ENCODE results near the gene GALNT17. TPM values are rescaled to one million over a fixed set of nuclear protein-coding genes. Genes with fewer than 3 reads are reported as not detected.
"Not testable (repeated sequence)": the region's sequence is repeated elsewhere in the genome, so short reads cannot be mapped to it uniquely, and the experiment has no call there.

GALNT17 gene
- total RNA-seq, 1 donor: not detected

DNA sequence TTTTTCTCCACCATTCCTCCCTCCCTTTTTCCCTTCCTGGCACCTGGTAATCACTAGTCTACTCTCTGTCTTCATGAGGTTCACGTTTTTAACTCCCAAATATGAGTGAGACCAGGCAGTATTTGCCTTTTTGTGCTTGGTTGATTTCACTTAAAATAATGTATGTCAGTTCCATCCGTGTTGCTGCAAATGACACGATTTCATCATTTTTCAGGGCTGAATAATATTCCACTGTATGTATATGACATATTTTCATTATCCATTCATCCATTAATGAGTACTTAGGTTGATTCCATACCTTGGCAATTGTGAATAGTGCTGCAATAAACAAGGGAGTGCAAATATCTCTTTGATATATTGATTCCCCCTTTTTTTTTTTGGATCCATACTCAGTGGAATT, 25.8 kb downstream of the GALNT17 start:
- DNase-seq (ENCODE audit: low read depth in 2 of 3, low spot score in 2 of 3): no peak

DNA sequence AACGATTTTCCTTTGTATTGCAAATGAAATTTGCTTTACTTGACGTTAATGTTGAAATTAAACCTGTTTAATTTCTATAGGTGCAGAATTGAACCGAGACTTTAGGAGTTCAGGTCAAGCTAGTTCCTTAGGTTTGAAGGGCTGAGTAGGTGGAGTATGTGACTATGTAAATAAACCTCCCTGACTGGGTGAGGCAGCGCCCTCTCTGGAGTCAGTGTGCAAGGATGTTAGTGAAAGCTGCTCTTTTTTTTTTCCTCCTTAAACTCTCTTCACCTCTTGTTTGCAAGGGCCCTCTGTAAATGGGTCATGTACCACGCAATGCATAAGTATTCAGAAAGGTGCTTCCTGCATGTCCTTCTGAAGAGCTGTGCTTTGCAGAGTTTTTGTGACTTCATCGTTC, 33.8 kb downstream of the GALNT17 start:
- DNase-seq (ENCODE audit: low read depth in 2 of 3, low spot score in 2 of 3): no peak

DNA sequence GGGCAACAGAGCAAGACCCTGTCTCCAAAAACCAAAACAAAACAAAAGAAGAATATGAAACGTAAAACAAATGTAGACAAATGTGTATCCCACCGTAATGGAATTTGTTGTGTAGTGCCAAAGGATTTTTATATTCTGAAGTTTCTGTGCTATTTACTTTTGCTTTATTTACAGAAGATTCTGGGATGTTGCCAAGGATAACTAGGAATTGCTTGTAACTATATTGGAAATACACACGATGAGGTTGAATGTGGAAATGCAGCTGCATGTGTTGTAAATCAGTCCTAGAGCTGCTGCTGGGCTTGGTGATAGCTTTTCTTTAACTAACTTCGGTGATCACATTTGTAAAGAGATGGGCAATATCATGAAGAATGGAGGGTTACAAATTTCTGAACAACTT, 39.5 kb downstream of the GALNT17 start:
- no peak for DNase-seq (ENCODE audit: low read depth in 2 of 3, low spot score in 2 of 3)

DNA sequence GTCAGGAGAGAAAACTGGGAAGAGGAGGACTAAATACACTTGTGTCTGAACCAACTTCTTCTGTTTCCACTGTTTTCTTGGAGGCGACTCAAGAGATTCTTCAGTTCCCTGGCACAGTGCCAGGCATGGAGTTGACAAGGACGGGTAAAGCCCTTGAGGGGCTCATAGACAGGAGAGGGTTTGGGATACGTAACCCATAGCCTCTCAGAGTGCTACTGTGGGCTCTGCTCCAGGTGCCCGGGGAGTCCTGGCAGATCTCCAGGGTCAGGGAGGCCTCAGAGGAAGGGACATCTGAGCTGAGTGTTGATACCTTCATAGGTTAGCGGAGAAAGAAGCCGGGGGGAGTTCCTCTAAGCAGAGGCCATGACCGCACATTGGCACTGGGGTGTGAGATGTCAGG, 42.0 kb downstream of the GALNT17 start:
- DNase-seq (ENCODE audit: low read depth in 2 of 3, low spot score in 2 of 3): no peak

DNA sequence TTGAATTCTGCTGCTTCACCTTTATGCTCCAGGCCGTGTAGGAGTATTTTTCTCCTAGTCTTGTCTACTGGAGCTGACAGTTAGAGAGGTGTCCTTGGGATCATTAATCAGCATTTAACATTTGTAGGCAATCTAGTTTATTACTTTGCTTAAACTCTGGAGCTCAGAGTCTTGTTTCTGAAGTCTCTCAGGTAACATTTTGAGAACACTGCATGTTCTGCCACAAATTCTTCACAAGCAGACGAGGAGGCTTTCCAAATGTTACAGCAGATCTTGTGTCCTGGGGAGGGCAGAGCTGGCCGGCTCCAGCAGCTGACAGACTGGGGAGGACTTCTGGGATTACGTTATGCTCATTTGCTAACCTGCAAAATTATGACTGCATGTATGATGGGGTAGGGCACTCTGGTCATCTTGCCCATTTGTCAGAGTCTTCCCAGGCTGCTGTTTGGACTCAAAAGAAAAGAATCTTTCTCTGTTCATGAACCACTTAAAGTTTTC, 50.5 kb downstream of the GALNT17 start:
- no peak for DNase-seq (ENCODE audit: low read depth in 2 of 3, low spot score in 2 of 3)

DNA sequence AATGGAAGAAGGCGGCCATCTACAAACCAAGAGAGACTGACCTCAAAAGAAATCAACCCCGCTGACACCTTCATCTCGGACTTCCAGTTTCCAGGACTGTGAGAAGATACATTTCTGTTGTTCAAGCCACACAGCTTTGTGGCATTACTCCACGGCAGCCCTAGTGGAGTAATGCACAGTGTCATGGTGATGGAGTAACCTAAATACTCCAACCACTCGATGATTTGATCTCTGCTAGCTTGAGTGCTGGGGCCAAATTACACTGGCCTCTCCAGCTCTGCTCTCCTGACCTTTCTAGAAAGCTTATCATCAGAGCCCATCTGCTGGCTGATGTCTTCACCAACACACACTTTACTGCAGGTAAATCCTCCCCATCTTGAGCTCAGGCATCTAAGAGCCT, 52.2 kb downstream of the GALNT17 start:
- no peak for DNase-seq (ENCODE audit: low read depth in 2 of 3, low spot score in 2 of 3)

DNA sequence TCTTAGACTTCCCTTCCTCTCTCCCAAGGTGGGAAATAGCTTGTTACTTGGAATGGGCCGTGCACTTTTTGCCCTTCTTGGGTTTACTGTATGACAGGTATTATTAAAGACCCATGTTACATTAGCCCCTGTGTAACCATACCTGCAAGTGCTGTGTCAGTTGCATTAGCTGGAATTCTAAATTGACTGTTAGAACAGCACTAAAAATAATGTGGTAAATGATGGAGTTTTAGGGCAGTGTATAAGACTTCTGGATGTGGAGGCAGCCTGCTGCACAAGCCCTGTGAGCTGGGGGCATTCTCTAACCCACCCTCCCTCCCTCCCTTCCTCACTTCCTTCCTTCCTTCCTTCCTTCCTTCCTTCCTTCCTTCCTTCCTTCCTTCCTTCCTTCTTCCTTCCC, 52.7 kb downstream of the GALNT17 start:
- DNase-seq (ENCODE audit: low read depth in 2 of 3, low spot score in 2 of 3): no peak

DNA sequence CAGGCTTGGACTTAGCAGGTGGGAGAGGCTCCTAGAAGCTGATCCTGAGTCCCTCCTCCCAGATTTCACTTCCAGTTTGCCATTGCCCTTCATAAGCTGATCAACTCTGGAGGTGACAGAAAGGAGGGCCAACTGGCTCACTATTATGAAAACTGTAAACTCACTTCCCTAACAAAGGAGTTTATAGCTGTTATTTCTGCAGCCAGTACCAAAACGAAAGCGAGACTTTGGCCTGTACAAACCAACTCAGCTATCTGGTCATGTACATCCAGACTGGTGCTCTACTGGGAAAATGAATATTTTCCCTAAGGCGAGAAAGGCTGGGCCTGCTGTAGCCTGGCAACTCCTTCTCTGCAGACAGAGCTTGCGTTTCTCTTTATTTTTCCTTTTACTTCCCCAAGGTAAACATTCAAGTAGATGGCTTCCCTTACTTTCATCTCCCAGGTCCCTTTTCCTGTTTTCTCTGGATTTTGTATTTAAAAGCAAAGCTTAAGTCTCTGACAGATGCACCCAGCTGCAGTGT, 54.7 kb downstream of the GALNT17 start:
- no peak for DNase-seq (ENCODE audit: low read depth in 2 of 3, low spot score in 2 of 3)

DNA sequence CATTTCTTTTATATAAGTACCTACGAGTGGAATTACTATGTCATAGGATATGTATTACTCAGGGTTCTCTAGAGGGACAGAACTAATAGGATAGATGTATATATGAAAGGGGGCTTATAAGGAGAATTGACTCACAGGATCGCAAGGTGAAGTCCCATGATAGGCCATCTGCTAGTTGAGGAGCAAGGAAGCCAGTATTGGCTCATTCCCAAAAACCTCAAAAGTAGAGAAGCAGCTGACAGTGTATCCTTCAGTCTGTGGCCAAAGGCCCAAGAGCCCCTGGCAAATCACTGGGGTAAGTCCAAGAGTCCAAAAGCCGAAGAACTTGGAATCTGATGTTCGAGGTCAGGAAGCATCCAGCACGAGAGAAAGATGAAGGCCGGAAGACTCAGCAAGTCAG, 59.8 kb downstream of the GALNT17 start:
- DNase-seq (ENCODE audit: low read depth in 2 of 3, low spot score in 2 of 3): no peak

DNA sequence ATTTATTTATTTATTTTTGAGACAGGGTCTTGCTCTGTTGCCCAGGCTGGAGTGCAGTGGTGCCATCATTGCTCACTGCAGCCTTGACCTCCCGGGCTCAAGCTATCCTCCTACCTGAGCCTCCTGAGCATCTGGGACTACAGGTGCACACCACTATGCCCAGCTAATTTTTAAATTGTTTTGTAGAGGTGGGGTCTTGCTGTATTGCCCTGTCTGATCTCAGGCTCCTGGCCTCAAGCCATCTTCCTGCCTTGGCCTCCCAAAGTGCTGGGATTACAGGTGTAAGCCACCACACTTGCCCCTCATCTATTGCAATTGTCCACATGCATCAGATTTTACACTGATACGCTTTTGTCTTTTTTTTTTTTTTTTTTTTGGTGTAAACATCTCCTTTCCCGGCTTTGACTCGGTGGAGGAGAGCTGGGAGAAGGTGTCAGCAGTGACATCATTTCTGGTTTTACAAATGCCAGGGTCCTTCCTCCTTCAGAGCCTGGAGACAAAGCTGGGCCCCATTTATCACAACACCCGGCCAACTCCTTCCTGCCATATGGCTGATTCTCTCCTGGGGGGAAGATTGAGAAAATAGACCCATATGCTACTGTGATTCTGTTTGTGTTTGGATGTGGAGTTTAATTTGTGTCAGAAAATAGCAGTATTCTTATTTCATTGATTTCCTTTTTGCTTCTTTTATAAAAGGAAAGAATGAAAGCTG, 61.3 kb downstream of the GALNT17 start:
- DNase-seq (ENCODE audit: low read depth in 2 of 3, low spot score in 2 of 3): no peak

DNA sequence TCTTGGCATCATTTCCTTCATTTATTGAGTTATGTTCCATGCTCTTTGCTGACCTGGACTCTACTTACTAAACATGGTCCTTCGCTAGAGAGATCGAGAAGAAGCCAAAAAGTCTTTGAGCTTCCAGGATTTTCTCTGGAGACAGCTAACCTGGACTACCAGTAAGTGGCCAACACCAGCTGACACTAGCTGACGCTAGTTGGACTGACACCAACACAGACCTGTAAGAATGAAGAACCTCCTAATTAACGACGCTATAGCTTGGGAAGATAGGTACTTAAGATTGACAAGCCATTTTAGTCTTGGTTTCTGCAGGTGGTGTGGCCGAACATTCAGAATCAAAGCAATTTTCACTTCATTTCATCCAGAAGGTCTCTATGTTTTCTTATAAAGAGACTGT, 66.4 kb downstream of the GALNT17 start:
- DNase-seq (ENCODE audit: low read depth in 2 of 3, low spot score in 2 of 3): no peak

DNA sequence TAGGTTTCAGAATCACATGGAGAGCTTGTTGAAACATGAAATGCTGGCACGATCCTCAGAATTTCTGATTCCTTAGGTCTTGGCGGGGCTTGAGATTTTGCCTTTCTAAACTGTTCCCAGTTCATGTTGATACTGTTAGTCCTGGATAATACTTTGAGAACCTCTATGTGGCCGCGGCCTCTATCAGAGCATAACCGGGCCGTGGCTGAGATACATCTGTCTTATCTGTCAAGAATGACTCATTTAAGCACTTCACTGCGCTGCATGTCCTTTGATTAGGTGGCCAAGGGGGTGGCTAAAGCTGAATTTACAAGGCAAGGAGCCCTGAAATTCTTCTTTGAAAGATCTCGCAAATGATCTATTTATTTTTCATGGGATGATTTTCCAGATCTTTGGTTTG, 66.9 kb downstream of the GALNT17 start:
- no peak for DNase-seq (ENCODE audit: low read depth in 2 of 3, low spot score in 2 of 3)

DNA sequence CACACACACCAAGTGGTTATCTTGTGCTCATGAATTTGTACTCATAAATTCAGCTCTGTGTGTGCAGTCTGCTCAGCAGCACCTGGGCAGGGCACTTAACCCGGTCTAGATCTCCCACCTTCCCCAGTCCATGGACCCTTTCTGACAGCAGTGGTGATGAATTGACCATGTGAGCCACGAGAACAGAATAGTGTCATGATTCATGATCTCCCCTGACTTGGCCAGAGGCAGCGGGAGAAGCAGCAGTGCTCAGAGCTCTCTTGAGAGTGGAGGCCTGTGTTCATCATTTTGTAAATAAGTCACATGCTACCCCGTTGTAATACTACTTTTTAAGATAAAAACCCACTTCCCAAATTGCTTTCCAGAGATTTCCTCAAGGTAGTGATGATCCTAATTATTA, 74.2 kb downstream of the GALNT17 start:
- no peak for DNase-seq (ENCODE audit: low read depth in 2 of 3, low spot score in 2 of 3)

DNA sequence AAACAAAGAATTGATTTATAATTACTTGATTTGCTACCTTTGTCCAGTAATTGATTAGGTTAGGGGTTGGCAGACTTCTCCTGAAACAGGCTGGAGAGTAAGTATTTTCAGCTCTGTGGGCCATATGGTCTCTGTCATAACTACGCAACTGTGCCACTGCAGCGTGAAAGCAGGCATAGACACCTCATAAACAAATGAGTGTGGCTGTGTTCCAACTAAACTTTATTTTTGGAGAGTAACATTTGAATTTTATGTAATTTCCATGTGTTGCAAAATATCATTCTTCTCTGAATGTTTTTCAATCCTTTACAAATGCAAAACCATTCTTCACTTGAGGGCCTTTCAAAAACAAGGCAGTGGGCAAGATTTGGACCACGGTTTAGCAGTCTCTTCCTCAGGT, 76.9 kb downstream of the GALNT17 start:
- no peak for DNase-seq (ENCODE audit: low read depth in 2 of 3, low spot score in 2 of 3)

DNA sequence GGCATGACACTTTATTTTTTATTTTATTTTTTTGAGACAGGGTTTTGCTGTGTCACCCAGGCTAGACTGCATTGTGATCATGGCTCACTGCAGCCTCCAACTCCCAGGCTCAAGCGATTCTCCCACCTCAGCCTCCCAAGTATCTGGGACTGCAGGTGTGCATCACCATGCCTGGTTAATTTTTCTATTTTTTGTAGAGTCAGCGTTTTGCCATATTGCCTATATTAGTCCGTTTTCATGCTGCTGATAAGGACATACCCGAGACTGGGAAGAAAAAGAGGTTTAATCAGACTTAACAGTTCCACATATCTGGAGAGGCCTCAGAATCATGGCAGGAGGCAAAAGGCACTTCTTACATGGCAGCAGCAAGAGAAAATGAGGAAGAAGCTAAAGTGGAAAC, 77.5 kb downstream of the GALNT17 start:
- not testable (repeated sequence) for DNase-seq (ENCODE audit: low read depth in 2 of 3, low spot score in 2 of 3)

DNA sequence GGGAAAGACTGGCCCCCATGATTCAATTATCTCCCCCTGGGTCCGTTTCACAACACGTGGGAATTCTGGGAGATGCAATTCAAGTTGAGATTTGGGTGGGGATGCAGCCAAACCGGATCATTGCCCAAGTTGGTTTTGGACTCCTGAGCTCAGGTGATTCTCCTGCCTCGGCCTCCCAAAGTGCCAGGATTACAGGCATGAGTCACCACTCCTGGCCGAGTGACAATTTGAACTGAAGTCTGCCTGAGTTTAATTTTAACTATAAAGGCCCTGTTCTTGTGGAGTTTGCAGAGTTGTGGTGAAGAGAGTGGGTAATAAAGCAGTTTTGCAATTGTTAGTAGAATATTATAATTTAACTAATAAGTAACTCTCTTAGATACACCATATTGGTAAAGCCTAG, 78.3 kb downstream of the GALNT17 start:
- no peak for DNase-seq (ENCODE audit: low read depth in 2 of 3, low spot score in 2 of 3)

DNA sequence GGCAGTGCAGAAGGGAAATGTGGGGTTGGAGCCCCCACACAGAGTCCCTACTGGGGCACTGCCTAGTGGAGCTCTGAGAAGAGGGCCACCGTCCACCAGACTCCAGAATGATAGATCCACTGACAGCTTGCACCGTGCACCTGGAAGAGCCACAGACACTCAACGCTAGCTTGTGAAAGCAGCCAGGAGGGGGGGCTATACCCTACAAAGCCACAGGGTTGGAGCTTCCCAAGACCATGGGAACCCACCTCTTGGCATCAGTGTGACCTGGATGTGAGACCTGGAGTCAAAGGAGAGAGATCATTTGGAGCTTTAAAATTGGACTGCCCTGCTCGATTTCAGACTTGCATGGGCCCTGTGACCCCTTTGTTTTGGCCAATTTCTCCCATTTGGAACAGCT, 80.5 kb downstream of the GALNT17 start:
- DNase-seq (ENCODE audit: low read depth in 2 of 3, low spot score in 2 of 3): not testable (repeated sequence)

DNA sequence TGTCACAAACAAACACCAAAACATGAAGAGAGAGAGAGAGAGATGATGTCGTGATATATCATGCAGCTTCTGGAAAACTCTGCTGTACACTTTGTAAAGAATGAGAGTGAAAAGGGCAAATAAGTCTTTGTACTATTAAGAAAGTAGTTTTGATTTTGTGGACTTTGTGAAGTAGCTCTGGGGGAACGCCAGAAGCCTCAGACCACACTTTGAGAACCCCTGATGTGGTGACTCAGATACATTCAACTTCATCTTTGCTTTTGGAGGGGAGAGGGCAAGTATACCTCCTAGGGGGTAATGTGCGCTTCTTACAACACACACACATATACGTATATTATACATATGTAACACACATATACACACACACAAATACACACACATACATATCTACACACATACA, 84.3 kb downstream of the GALNT17 start:
- DNase-seq (ENCODE audit: low read depth in 2 of 3, low spot score in 2 of 3): no peak

DNA sequence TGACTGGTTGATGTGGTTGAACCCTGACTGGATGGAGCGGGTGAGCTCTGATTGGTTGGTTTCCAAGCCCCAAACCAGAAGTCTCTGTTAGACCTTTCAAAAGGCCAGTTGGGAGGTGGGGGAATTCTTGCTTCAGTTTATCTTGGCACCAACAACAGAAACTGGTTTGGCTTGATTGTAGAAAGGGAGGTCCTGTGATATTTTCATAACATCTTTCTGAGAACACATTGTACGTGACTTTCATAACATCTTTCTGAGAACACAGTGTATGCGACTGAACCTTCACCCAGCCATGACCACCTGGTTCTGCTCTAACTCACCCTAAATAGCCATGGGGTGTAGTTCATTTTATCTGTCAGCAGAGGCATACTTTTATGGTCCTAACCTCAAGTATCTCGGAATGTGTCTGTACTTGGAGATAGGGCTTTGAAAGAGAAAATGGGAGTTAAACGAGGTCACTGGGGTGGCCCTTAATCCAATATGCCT, 88.3 kb downstream of the GALNT17 start:
- no peak for DNase-seq (ENCODE audit: low read depth in 2 of 3, low spot score in 2 of 3)

DNA sequence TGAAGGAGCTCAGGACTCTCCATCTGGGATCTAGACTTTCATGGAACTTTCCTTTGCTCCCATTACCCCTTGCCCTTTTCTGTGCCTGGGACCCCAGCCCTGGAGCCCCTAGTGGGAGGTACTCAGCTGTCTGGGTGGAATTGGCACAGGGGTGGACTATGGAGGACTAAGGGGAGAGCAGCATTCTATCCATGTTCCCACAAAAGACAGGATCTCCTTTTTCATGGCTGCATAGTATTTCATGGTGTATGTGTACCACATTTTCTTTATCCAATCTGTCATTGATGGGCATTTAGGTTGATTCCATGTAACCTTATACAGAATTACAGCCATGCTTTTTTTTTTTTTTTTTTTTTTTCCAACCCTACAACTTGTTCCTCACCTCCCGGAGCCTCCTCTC, 89.1 kb downstream of the GALNT17 start:
- no peak for DNase-seq (ENCODE audit: low read depth in 2 of 3, low spot score in 2 of 3)

DNA sequence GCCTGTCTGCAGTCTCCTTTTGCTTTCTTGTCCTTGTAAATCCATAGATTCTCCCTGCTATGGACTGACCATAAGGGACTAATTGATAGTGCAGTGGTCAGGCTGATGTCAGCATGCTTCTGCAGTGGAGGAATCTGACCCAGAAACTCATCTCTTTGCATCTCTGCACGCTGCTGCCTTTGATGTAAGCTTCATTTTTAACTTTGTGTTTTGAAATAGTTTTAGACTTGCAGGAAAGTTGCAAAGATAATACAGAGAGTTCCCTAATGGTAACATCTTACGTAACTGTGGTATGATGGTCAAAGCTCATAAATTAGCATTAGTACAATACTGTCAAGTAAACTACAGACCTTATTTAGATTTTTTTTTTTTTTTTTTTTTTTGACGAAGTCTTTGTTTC, 89.6 kb downstream of the GALNT17 start:
- no peak for DNase-seq (ENCODE audit: low read depth in 2 of 3, low spot score in 2 of 3)

DNA sequence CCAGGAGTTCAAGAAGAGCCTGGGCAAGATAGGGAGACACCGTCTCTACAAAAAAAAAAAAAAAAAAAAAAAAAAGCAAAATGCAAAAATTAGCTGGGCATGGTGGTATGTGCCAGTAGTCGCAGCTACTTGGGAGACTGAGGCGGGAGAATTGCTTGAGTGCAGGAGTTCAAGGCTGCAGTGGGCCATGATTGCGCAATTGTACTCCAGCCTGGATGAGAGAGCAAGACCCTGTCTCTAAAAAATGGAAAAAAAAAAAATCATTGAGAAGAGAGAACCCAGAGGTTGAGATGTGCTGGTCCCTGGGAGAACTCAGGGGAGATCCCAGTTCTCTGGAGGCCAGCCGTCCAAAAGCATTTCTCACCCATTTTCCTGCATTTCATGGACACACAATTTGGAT, 95.2 kb downstream of the GALNT17 start:
- DNase-seq (ENCODE audit: low read depth in 2 of 3, low spot score in 2 of 3): no peak

DNA sequence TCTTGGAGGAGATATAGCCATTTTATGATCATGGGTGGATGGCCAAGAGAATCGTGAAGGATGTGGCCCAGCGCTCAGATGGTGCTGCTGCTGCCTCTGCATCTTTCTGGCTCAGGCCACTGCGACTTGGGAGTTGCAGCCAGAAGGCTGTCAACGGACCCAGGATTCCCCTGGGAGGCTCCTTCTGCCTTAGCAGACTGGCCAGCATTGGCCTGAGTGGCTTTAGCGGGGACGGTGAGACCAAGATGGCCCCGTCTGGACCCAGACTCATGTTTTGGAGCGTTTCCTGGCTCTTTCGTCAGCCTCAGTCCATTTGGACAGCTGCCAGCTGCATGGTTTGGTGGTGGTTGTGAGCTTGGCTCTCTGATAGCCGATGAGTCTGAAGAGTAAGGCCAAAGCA, 97.2 kb downstream of the GALNT17 start:
- DNase-seq (ENCODE audit: low read depth in 2 of 3, low spot score in 2 of 3): no peak

All from hematopoietic multipotent progenitor cell (in vitro differentiated cells).